Loucy (cell line): ENCODE measurements around the gene LRRC23.

ENCODE experiments used
- EZH2phosphoT487 ChIP-seq: fragments of 200-600 bp; IDR thresholded peaks from 2 replicates; pipeline ENCODE4 v1.6.1; 2018; ENCODE audit warnings: antibody characterized with exemption, mild to moderate bottlenecking, moderate library complexity, borderline replicate concordance
- TF ChIP-seq, protein P1 (sequence below): fragments of 200-600 bp; sonication (generic); conservative IDR thresholded peaks from 2 replicates; pipeline ENCODE4 v1.5.1; 2014; ENCODE audit warnings: mild to moderate bottlenecking, antibody characterized with exemption, low read length

DNA sequence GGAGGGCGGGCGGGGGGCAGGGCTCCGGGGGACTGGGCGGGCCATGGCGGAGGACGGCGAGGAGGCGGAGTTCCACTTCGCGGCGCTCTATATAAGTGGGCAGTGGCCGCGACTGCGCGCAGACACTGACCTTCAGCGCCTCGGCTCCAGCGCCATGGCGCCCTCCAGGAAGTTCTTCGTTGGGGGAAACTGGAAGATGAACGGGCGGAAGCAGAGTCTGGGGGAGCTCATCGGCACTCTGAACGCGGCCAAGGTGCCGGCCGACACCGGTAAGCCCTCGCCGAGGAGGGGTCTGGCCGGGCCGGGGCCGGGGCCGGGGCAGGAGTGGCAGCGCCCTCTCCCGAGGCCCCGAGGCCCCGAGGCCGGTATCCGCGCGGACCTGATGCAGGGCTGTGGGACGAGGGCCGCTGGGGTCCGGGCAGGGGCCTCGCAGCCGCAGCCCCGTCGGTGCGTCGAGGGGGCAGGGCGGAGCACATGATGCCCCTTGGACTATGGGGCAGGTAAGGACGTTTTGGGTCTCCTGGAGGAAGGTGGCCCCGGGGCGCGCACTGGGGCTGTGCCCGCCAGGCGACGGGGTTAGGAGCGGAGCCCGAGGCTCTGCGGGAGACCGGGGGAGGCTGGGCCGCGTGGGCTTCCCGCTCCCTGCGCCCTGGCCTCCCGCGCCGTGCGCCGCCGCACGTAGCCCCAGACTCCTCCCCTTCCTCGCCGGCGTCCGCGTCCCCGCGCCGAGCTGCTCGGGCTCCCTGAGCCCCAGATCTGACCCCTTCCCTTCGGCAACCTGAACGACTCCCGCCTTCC lies 37.0 kb upstream of the LRRC23 start, which contains the start of gene TPI1:
- TF ChIP-seq, protein P1, sequence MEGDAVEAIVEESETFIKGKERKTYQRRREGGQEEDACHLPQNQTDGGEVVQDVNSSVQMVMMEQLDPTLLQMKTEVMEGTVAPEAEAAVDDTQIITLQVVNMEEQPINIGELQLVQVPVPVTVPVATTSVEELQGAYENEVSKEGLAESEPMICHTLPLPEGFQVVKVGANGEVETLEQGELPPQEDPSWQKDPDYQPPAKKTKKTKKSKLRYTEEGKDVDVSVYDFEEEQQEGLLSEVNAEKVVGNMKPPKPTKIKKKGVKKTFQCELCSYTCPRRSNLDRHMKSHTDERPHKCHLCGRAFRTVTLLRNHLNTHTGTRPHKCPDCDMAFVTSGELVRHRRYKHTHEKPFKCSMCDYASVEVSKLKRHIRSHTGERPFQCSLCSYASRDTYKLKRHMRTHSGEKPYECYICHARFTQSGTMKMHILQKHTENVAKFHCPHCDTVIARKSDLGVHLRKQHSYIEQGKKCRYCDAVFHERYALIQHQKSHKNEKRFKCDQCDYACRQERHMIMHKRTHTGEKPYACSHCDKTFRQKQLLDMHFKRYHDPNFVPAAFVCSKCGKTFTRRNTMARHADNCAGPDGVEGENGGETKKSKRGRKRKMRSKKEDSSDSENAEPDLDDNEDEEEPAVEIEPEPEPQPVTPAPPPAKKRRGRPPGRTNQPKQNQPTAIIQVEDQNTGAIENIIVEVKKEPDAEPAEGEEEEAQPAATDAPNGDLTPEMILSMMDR = no peak
- TF ChIP-seq EZH2phosphoT487 = no peak
